HG03378 (cell line): ENCODE results near the gene HS6ST3.

Experiments used
- ATAC-seq: cut with Tn5 transposase; IDR thresholded peaks from one replicate; pipeline ENCODE4 v1.9.1; 2021; ENCODE audit warnings: mild to moderate bottlenecking, moderate library complexity; ENCODE audit not compliant: unreplicated experiment

The HS6ST3 gene

GRCh38 chr13:96198038-96198437 is 108.1 kb downstream of the HS6ST3 start:
- ATAC-seq: no peak

GRCh38 chr13:96199315-96199714 is 109.4 kb downstream of the HS6ST3 start:
- ATAC-seq: no peak

GRCh38 chr13:96200810-96201209 is 110.9 kb downstream of the HS6ST3 start:
- ATAC-seq: no peak

- no peak for ATAC-seq
Measured at GRCh38 chr13:96202315-96202714, 112.4 kb downstream of the HS6ST3 start.

DNA sequence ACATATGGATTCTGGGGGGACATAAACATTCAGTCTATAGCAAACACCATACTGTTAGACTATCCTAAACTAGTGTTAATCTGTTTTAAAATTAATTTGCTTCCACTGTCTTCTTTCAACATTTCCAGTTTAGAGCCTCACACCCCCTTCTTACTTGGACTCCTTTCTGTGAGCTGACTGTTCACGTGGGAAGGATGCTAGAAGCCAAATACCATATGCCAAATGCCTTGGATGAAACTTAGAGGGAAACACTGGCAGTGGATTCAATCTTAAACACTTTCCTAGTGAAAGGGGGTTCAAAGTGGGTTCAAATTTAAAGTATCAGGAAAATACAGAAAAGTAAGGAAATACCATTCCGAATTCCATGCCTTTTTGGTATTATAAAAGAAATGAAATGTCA is 113.6 kb downstream of the HS6ST3 start:
- no peak for ATAC-seq

GRCh38 chr13:96214824-96215445 is 125.0 kb downstream of the HS6ST3 start:
- ATAC-seq: no peak

- ATAC-seq: no peak
Measured at GRCh38 chr13:96216543-96216942, 126.6 kb downstream of the HS6ST3 start.

GRCh38 chr13:96218475-96218874 is 128.6 kb downstream of the HS6ST3 start:
- ATAC-seq: no peak

DNA sequence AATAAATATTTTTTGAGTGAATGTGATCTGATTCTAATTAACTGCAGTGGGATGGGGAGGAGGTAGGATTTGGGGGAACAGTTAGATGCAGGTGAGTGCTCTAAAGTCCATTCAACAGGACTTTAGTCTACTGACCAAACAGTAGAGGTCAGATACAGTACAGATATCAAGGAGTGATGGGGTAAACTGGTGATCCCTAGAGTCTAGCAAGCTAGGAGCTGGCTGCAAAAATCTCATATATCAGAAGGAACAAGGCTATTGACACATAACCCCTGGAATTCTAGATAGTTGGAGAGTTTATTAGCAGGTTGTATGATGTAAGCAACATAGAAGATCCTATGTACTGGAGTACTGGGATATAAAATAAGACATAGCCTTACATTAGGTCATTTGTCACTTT is 131.6 kb downstream of the HS6ST3 start:
- no peak for ATAC-seq

DNA sequence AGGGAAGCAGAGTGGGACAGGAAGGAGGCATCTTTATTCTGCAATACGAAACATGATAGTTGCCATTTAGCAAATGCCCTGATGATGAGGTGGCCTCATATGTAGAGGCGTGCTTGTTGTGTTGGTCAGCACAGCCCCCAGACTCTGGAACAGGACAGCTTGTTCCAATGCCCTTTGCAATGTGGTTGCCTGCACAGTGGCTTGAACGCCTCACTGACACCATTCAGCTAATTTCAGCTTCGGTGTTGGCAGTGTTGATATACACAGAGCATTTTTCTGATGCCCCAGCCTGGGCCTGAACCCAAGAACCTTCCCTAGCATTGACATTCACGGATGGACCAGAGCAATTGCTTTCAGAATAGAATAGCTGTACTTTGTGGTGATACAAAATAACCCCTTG is 133.3 kb downstream of the HS6ST3 start:
- ATAC-seq: no peak

DNA sequence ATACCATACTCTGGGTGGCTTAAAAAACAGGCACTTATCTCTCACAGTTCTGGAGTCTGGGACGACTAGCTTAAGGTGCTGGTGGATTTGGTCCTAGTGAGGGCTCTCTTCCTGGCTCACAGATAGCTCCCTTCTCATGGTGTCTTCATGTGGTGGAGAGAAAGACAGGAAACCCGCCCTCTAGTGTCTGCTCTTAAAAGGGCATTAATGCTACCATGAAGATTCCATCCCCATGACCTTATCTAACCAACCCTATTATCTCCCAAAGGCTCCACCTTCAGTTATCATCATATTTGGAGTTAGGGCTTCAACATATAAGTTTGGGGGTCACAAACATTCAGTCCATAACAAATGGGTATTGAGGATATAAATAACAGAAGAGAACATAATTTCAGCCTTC is 139.4 kb downstream of the HS6ST3 start:
- ATAC-seq: no peak

- no peak for ATAC-seq
Measured at GRCh38 chr13:96238241-96238640, 148.3 kb downstream of the HS6ST3 start.

GRCh38 chr13:96238861-96239260 is 149.0 kb downstream of the HS6ST3 start:
- no peak for ATAC-seq

GRCh38 chr13:96243376-96243775 is 153.5 kb downstream of the HS6ST3 start:
- no peak for ATAC-seq

DNA sequence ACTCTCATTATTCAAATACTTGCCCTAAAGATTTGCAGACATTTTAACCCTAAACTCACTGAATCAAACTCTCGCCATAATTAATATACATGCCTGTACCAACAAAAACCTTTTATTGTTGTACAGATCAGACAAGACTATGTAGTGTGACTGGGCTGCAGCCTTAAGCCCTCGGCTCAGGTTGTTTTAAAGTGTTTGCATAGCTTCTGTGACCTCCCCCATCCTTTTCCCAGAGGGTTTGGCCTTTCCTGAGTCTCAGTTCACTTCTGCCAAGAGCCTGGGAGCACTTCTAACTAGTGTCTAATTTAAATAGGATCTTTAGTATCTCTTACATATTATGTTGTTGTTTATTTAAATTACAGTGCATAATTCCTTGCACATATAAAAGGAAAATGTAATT is 158.2 kb downstream of the HS6ST3 start:
- no peak for ATAC-seq

DNA sequence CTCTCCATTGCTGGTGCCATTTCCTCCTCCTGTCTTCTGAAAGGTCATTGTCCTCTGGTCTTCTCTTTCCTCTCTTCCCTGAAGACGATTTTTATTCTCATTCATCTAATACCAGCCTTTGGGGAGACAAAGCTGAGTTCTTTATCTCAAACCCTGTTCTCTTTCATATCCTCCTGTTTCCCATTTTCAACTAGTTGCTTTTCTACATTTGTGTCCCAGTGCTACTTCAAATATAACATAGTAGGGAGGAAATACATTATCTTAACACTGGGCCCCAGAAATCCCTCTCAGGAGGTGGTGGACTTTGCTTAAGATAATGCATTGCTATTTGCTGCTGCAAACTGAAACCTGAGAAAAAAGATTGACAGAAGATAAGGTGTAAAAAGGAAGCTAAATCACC is 159.1 kb downstream of the HS6ST3 start:
- ATAC-seq: no peak

DNA sequence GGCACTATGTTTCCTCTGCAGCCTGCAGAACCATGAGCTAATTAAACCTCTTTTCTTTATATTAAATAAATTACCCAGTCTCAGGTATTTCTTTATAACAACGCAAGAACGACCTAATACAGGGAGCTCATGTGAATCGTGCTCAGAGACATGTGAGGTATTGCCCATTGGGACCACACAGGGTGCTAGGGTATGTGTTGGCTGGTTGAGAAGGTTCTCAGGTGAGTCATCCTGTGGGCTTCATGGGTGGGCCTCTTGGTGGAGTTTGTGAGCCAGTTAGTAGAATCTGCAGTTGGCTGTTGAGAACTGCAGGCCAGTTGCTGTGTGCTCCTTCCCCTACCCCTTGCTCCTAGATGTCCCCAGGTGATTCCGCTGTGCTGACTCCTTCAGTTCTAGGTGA is 163.0 kb downstream of the HS6ST3 start:
- ATAC-seq: no peak

DNA sequence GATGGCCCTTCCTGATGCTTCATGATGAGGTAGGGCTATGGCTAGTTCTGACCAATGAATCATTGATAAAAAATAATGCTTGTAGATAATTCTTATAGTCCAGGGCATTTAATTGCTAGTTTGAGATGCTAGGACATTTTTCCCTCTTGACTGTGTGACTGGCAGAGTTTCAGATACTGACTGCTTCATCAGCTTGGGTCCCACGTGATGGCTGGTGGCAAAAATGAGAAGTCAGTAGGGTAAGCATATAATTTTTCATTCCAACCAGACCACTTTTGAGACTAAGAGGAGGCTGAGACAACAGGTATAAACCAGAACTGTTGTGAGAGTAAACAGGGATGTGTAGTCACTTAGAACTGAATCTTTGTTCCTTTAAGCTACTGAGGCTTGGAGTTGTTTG is 183.3 kb downstream of the HS6ST3 start:
- no peak for ATAC-seq

GRCh38 chr13:96274046-96274445 is 184.1 kb downstream of the HS6ST3 start:
- ATAC-seq: no peak

GRCh38 chr13:96279904-96280303 is 190.0 kb downstream of the HS6ST3 start:
- ATAC-seq: no peak

GRCh38 chr13:96284971-96285370 is 195.1 kb downstream of the HS6ST3 start:
- ATAC-seq: no peak

DNA sequence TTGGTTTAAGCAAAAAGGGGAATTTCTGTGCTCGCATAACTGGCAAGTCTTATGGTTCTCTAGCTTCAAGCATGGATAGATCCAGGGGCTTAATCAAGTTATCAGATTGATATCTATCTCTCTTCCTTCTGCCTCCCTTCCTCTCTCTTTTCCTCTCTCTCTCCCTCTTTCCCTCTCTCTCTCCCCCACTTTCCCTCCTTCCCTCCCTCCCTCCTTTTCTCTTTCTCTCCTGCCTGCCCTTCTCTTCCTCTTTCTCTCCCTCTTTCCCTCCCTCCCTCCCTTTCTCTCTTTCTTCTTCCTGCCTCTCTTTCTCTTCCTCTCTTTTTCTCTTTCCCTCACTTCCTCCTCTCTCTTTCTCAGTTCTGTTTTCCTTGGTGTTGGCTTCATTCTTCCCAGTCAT is 195.8 kb downstream of the HS6ST3 start:
- no peak for ATAC-seq
